ENCODE data around the gene SLA2.

DNA sequence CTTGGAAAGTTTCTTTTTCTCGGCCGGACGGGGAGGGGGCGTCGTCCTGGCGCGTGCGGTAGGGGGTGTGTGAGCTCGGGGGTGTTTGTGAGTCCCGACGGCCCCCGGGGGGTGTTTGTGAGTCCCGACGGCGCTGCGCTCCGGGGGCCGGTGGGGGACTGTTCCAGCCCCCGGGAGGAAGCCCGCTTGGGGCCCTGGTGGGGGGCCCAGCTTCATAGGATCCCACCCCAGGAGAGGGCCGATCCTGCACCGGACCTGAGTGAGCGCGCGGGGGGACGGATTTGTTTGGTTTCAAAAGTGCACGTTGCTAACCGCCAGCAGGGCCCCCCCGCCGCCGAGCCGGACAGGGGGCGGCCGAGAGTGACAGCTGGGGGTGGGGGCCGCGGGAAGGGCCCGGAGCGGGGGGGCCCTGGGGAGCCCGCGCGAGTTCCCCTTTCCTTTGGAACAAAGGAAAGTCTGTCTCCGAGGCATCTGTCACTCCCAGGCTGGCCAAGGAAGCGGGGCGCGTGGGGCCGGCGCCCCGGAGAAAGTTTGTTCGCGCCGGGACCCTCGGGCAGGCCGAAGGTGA lies 72.1 kb downstream of the SLA2 start:
- TF ChIP-seq, protein P1, sequence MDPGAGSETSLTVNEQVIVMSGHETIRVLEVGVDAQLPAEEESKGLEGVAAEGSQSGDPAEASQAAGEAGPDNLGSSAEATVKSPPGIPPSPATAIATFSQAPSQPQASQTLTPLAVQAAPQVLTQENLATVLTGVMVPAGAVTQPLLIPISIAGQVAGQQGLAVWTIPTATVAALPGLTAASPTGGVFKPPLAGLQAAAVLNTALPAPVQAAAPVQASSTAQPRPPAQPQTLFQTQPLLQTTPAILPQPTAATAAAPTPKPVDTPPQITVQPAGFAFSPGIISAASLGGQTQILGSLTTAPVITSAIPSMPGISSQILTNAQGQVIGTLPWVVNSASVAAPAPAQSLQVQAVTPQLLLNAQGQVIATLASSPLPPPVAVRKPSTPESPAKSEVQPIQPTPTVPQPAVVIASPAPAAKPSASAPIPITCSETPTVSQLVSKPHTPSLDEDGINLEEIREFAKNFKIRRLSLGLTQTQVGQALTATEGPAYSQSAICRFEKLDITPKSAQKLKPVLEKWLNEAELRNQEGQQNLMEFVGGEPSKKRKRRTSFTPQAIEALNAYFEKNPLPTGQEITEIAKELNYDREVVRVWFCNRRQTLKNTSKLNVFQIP (CRISPR knock-in tag; IDR thresholded peaks at IDR 0.05; ENCODE audit: borderline replicate concordance, low read depth), result no peak
- TF ChIP-seq, protein P2, sequence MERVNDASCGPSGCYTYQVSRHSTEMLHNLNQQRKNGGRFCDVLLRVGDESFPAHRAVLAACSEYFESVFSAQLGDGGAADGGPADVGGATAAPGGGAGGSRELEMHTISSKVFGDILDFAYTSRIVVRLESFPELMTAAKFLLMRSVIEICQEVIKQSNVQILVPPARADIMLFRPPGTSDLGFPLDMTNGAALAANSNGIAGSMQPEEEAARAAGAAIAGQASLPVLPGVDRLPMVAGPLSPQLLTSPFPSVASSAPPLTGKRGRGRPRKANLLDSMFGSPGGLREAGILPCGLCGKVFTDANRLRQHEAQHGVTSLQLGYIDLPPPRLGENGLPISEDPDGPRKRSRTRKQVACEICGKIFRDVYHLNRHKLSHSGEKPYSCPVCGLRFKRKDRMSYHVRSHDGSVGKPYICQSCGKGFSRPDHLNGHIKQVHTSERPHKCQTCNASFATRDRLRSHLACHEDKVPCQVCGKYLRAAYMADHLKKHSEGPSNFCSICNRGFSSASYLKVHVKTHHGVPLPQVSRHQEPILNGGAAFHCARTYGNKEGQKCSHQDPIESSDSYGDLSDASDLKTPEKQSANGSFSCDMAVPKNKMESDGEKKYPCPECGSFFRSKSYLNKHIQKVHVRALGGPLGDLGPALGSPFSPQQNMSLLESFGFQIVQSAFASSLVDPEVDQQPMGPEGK (CRISPR knock-in tag; IDR thresholded peaks at IDR 0.05; ENCODE audit: borderline replicate concordance), result peak; percentile 96; the same call in 1 of the 2 replicates
- TF ChIP-seq ARNTL (CRISPR knock-in tag; IDR thresholded peaks at IDR 0.05; ENCODE audit: borderline replicate concordance, low read depth), result no peak
- no peak for TF ChIP-seq TSHZ2 (CRISPR knock-in tag; IDR thresholded peaks at IDR 0.05)
- TF ChIP-seq RARB (CRISPR knock-in tag; IDR thresholded peaks at IDR 0.05), result no peak
- TF ChIP-seq ZFP30 (CRISPR knock-in tag; IDR thresholded peaks at IDR 0.05), result no peak
- TF ChIP-seq CSDC2 (CRISPR knock-in tag; IDR thresholded peaks at IDR 0.05), result no peak
- no peak for TF ChIP-seq ZNF8 (CRISPR knock-in tag; IDR thresholded peaks at IDR 0.05)

All from SK-N-SH treated with all-trans-retinoic acid at 6 μM for 48 hours (cell line).